GM12865 (cell line): ENCODE measurements around the gene COPE.

Experiments used
- DNase-seq: peaks from one replicate; pipeline ENCODE4 v3.0.0; 2010; ENCODE audit warnings: low read depth
- H3K4me3 ChIP-seq: 2 replicates; pipeline ENCODE4 v1.5.1; 2011; ENCODE audit warnings: mild to moderate bottlenecking, low read depth, low read length, control low read depth
- TF ChIP-seq, protein P1 (sequence below): IDR thresholded peaks from 2 replicates; pipeline ENCODE4 v1.5.1; 2011; ENCODE audit warnings: low read length, control low read depth, low read depth, inconsistent platforms; ENCODE audit not compliant: insufficient read depth; ENCODE audit errors: missing control alignments

COPE gene

GRCh38 chr19:18896421-18896841 lies 22.8 kb downstream of the COPE start:
- DNase-seq = no peak
- TF ChIP-seq, protein P1, sequence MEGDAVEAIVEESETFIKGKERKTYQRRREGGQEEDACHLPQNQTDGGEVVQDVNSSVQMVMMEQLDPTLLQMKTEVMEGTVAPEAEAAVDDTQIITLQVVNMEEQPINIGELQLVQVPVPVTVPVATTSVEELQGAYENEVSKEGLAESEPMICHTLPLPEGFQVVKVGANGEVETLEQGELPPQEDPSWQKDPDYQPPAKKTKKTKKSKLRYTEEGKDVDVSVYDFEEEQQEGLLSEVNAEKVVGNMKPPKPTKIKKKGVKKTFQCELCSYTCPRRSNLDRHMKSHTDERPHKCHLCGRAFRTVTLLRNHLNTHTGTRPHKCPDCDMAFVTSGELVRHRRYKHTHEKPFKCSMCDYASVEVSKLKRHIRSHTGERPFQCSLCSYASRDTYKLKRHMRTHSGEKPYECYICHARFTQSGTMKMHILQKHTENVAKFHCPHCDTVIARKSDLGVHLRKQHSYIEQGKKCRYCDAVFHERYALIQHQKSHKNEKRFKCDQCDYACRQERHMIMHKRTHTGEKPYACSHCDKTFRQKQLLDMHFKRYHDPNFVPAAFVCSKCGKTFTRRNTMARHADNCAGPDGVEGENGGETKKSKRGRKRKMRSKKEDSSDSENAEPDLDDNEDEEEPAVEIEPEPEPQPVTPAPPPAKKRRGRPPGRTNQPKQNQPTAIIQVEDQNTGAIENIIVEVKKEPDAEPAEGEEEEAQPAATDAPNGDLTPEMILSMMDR = no peak
- H3K4me3 ChIP-seq = no peak overlapping the region

- H3K4me3 ChIP-seq = no peak within 1 kb of the TSS
- TF ChIP-seq, protein P1 = no peak
- no peak for DNase-seq
Observed at GRCh38 chr19:18895824-18896341, 23.3 kb downstream of the COPE start, which contains the start of gene CERS1. CERS1 (minus strand) TSS chr19:18896158; CDS start chr19:18896072, 86 bp downstream.

DNA sequence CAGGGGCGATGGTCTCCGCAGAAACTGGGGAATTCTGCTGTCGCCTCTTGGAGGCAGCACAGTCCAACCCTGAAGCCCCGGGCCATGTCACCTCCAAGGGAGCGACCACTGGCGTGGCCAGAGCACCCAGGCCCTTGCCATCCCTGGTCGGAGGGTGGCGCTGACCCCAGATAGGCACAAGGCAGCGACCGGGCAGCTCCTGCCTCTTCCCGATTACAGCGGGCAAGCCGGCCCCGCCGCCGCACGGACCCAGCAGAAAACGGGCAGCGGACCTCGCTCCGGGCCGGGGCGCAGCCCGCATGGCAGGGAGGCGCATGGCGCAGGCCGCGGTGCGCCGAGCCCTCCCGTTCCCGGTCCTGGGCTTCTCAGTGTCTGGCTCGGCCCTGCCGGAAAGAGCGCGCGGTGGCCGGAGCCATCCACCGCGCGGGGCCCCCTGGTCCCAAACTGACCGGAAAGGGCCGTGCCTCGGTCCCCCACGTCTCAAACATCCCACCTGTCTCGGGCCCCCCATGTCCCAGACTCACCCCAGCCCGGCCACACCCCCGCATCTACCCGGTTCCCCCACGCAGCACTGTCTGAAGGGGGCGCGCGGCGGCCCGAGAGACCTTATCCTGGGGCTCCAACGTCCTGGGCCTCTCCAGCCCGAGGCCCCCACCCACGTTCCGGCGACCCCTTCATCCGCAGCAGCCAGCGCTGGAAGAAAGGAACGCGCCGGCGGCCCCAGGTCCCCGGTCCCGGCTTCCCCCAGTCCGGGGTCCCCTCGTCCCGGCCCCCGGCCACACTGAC lies 24.0 kb downstream of the COPE start:
- peak; percentile 35 for DNase-seq
- TF ChIP-seq, protein P1 = peak; percentile 37
- no peak overlapping the region for H3K4me3 ChIP-seq

DNA sequence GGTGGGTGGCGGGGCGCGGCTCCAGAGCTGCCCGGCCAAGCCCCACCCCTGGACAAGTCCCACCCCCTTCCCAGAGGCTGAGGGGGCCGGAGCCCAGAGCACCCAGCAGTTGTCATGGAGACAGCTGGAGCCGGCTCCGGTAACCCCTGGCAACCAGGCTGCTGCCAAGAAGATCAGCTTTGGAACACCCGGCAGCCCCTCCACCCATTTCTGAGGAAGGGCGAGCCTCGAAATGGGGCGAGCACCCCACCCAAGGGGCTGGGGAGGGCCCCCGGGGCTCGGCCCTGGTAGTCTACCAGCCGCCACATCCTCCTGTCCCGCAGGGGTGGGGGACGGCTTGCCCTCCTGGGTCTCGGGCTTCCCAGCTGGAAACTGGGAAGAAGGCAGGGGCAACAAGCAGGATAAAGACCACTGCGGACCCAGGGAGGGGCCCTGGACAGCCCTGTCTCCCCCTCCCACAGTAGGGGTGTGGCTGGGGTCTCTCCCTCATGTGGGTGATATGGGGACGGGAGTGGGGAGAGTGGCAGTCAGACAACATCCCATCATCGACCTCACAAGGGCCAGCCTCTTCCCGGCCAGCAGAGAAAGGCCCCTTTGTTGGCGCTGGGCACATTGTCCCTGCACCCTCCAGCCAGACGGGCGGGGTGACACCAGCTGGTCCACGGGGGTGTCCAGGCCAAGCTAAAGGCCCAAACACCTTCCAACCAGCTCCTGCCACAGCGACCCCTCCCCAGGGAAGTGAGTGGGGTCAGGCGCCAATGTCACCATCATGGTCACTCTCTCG lies 24.7 kb downstream of the COPE start:
- H3K4me3 ChIP-seq = no peak overlapping the region
- no peak for DNase-seq
- TF ChIP-seq, protein P1 = no peak

DNA sequence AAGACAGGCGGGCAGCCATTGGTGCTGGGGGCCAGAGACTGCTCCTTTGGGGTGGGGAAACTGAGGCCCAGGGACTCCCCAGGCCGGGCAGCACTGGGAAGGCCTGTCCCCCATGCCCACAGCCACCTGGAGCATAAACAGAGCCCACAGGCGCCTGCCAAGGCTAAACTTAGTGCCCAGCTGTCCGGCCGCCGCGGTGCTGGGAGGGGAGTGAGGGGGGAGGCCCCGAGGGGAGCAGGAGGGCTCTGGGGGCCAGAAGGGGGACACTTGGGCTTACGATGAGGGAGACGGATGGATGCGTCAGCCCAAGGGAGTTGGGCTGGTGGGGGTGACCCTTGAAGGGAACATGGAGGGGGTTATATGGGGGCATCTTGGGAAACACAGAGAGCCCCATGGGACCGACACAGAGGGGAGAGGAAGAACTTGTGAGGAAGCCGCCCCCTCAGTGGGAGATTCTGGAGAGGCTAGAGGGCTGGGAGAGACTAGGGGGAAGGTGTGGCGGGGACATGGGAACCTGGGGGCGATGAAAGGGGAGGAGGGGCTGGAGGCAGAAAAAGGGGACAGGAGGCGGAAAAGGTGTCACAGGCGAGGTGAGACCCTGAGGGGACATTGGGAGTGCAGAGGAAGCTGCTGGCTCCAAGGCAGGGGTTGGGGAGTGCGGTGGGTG lies 25.5 kb downstream of the COPE start:
- no peak for DNase-seq
- TF ChIP-seq, protein P1 = no peak
- no peak overlapping the region for H3K4me3 ChIP-seq

- TF ChIP-seq, protein P1 = no peak
- DNase-seq = no peak
- no peak overlapping the region for H3K4me3 ChIP-seq
Observed at GRCh38 chr19:18889949-18890745, 29.0 kb downstream of the COPE start.
